ENCODE measurements around the gene CCM2.
A peak's percentile ranks its signal among the peaks of the same experiment; 100 is the strongest.

CCM2 gene

GRCh38 chr7:45065031-45065995 is 65.3 kb downstream of the CCM2 start:
- no peak for DNase-seq (ENCODE audit: low spot score)

- DNase-seq (ENCODE audit: low spot score), result no peak
These were observed 66.4 kb downstream of the CCM2 start for GRCh38 chr7:45066409-45066808.

GRCh38 chr7:45067582-45067981 is 67.6 kb downstream of the CCM2 start:
- DNase-seq (ENCODE audit: low spot score), result no peak

- DNase-seq (ENCODE audit: low spot score), result no peak
These were observed 68.4 kb downstream of the CCM2 start for GRCh38 chr7:45068236-45069023.

- DNase-seq (ENCODE audit: low spot score), result no peak
These were observed 69.6 kb downstream of the CCM2 start for GRCh38 chr7:45069444-45070253.

DNA sequence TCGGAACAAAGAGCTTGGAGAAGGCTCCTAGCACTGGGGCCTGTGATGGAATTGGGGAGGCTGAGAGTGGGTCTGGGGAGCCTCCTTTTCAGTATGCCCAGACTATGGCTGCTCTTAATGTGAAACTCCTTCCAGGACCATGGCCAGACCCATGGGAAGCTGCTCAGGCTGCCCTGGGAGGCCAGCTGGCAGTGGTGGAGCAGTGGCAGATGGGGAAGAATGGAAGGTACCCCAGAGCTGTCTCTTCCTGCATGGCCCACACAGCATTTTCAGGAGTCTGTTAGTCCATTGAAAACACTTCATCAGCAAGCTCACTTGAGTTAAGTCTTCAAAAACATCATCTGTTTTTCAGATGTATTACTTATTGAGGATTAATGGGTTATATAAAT is 70.2 kb downstream of the CCM2 start:
- no peak for DNase-seq (ENCODE audit: low spot score)

GRCh38 chr7:45071528-45071927 is 71.5 kb downstream of the CCM2 start:
- no peak for DNase-seq (ENCODE audit: low spot score)

DNA sequence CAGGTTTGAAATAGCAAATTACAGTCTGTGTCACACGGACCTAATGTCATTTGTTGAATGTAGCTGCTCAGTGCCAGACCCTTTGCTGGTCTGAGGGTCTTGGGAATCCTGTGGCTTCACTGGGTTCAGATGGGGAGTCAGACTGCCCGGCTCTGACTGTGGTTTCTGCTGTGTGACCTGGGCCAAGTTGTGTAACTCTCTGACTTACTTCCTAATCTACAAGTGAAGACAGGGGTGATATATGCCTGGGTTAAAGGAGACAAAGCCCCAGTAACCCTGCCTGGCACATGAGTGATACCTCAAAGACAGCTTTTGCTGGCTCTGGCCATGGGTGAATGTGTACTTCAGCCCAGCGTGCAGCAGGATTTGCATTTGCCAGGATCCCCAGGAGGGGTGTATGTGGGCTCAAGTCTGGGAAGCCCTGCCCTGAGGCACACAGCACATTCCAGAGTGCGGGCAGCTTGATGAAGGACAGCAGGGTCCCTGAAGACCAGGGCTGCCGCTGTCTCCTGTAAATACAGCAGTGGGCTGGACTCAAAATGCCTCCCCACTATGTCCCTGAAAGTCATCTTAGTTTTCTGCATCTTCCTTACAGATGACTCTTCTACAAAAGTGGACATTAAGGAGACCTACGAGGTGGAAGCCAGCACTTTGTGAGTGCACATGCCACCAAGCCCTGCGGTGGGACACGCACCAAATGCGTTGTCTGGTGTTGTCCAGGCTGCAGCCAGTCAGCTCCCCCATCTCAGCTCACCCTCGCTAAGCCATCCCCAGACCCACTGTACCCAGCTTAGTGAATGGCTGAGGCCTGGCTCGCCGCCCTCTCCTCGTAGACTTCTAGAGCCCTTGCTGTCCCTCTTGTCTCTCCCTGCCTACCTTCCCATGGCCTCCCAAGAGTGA is 72.4 kb downstream of the CCM2 start:
- DNase-seq (ENCODE audit: low spot score), result no peak

DNA sequence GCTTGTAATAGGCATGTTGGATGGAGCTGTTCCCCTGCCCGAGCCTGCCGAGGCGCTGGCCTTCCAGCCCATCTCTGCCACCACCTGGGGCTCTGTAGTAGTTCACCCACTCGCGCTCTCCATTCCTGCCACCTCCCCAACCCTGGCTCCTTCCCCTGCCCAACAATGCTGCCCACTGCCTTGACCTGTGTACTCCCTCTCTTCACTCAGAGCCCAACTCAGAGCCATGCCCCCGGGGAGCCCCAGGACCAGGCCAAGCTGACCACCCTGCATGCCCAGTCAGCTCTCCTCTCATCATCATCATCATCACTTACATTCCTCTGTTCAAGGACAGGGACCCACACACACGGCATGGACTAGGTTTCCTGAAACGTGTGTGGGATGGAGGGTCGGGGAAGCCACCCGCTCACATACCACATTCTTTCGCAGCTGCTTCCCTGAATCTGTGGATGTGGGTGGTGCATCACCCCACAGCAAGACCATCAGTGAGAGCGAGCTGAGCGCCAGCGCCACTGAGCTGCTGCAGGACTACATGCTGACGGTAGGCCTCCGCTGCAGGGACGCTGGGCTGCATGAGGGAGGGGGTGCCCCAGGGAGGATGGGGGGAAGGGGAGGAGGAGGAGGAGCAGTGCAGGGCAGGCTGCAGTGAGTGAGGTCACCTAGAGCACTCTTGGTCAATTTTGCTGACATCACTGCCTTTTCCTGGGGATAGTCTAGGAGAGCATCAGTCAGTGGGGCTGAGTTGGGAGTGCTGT is 73.2 kb downstream of the CCM2 start:
- no peak for DNase-seq (ENCODE audit: low spot score)

GRCh38 chr7:45073786-45074527 is 74.0 kb downstream of the CCM2 start:
- DNase-seq (ENCODE audit: low spot score), result no peak

GRCh38 chr7:45074528-45075354 is 74.7 kb downstream of the CCM2 start:
- no peak for DNase-seq (ENCODE audit: low spot score)

GRCh38 chr7:45075355-45075644 is 75.3 kb downstream of the CCM2 start:
- no peak for DNase-seq (ENCODE audit: low spot score)

GRCh38 chr7:45075871-45076796 is 76.1 kb downstream of the CCM2 start:
- no peak for DNase-seq (ENCODE audit: low spot score)

- no peak for DNase-seq (ENCODE audit: low spot score)
These were observed 76.9 kb downstream of the CCM2 start for GRCh38 chr7:45076946-45077345.

GRCh38 chr7:45077579-45077978 is 77.6 kb downstream of the CCM2 start:
- DNase-seq (ENCODE audit: low spot score), result no peak

GRCh38 chr7:45078125-45078681 is 78.2 kb downstream of the CCM2 start:
- DNase-seq (ENCODE audit: low spot score), result no peak

DNA sequence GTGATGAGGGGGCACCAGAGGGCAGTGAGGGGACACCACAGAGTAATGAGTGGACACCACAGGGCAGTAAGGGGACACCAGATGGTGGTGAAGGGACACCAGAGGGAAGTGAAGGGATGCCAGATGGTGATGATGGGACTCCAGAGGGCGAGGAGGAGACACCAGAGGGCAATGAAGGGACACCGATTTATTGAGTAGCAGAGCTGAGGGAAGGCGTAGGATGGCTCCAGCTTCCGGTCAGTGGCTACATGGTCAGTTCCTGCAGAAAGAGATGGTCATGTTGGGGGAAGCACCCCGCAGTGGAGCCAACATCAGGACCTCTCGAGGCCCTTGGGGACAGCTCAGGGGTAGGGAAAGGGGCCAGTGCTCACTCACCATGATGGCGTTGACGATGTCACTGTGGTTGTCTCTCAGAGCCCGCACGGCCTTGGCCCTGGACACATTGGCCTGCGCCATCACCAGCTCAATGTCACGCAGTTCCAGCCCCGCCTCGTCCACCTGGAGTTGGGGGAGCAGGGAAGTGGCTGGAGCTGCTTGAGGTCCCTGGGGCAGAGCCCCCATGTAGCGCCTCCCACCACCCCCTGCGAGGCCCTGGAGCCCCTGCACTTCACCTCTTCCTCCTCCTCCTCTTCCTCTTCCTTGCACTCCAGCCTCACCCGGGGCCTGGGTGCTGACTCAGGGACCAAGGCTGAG is 80.4 kb downstream of the CCM2 start:
- peak; percentile 32 for DNase-seq (ENCODE audit: low spot score)

All from NAMALWA (cell line).